Urothelium cell line (cell line): Measurements from ENCODE around the gene CDK18.

Experiments
- DNase-seq: peaks from one replicate; pipeline ENCODE4 v3.0.0; 2011; ENCODE audit warnings: low spot score, mixed read lengths
- FAIRE-seq: peaks from 2 replicates; lab custom pipeline; 2011; peaks lifted over from hg19 to GRCh38; lab: Jason Lieb, UNC

Gene CDK18

DNA sequence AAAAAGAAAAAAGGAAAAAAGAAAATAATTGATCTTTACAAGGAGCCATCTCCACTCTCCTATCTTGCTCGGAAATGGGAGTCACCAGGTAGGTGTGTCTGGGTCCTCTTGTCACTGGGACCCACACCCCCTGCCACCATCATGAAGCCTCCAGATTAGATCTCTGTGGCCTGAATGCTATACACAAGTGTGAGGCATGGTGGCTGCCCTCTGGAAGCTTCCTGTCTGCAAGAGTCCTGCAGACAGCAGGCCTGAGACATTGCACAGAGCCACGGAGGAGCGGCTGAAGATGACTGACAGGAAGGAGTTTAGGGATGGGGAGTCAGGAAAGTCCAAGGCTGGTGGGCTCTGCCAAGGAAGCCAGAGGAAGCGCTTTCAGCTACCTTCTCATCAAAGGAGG, 16.2 kb downstream of the CDK18 start:
- DNase-seq, result no peak
- no peak for FAIRE-seq

DNA sequence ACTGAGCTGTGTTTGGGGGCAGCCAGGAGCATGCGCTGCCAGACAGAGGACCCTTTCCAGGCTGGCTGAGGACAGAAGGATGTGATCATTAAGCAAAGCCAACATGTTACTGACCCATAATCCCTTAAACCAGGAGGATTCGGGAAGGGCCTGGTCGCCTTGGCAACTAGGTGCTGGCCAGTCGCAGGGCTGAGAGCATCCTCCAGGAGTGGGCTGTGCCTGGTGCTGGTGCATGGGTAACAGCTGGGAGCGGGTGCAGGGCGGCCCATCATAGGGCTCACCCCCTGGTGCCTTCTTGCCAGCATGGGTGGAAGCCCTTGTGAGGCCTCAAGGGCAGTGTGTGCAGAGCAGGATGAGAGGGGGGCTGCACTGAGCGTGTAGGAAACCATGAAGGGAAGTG, 17.2 kb downstream of the CDK18 start:
- DNase-seq (no peak), FAIRE-seq (no peak)

DNA sequence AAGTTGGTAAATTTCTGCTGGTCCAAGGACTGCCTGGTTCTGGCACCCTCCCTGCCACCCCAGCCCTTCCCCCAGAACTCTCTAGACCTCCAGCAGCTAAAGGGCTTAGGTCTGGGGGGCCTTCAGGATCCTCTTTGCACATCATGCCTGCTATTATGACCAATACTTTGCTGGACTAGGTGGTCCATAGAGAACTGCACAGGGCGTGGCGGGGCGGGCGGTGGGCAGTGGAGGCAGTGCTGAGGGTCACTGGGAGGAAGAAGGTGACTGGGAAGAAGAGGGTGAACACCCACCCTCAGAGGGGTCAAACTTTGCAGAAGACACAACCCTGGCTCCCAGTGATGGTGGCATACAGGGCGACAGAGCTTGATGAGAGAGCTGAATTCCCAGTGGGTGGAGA, 18.2 kb downstream of the CDK18 start:
- DNase-seq (no peak), FAIRE-seq (no peak)

DNA sequence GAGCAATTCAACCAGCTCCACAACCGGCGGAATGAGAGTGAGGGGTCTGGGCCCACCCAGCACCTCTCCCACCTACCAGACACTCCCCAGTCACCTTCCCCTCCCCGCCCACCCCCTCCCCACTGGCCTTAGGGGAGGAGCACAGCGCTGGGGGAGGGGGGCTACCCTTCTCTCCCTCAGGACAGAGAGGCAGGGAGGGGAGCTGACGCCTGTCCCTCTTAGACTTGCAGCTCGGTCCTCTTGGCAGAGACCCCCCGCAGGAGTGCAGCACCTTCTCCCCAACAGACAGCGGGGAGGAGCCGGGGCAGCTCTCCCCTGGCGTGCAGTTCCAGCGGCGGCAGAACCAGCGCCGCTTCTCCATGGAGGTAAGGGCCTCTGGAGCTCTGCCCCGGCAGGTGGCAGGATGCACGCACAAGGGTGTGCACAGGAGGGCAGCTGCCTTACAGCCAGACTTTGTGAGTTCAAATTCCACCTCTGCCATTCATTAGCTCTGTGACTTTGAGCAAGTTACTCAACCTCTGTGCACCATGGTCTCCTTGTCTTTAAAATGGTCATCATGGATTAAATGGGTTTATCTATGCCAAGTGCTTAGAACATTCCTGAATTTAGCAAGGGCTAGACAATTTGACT, 18.9 kb downstream of the CDK18 start:
- DNase-seq (no peak), FAIRE-seq (no peak)

DNA sequence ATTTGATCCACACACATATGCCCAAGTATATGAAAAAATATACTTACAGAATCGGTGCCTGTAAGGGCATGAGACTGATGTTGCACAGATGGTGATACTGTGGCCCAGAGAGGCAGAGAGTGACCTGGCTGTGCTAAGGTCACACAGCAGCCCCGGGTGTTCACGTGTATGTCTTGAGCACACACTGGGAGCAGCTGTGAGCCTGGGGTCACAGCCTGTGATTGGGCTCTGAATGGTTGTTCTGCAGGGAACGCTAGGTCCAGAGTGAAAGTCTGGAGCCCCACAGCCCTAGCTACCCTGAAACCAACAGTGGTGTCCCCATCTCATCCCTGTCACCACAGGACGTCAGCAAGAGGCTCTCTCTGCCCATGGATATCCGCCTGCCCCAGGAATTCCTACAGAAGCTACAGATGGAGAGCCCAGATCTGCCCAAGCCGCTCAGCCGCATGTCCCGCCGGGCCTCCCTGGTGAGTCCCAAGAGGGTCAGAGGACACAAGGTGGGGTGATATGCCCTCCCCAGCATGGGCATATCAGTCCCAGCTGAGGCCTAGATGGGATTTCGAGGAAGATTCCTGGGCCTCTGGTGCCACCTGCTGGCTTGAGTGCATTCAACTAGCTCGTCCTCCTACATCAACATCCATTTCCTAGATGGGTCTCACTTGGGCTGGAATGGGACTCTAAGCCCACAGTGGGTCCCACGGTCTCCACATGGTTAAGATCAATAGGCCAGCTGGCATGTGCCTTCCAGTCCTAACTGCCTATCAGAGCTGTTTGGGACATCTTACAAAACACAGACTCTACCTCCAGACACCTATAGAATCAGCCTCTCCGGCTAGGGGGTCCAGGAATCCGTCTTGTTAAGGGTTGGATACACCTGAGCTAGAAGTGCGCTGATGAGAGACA, 19.7 kb downstream of the CDK18 start:
- FAIRE-seq (no peak), DNase-seq (peak; percentile 79)

DNA sequence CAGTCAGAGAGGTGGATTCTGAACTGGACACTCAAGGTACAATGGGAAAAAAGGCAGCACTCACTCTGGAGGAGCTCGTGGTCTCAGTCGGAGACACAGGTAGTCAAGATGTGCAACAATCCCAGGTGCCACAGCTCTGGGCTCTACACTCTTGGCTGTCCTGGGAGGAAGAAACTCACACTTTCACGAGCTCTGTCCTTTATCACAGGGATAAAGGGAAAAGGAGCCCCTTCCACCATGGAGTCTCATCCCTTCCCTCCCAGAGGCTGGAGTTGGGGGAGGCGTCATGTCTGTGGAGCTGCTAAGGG, 20.3 kb downstream of the CDK18 start:
- DNase-seq, result no peak
- FAIRE-seq, result no peak

DNA sequence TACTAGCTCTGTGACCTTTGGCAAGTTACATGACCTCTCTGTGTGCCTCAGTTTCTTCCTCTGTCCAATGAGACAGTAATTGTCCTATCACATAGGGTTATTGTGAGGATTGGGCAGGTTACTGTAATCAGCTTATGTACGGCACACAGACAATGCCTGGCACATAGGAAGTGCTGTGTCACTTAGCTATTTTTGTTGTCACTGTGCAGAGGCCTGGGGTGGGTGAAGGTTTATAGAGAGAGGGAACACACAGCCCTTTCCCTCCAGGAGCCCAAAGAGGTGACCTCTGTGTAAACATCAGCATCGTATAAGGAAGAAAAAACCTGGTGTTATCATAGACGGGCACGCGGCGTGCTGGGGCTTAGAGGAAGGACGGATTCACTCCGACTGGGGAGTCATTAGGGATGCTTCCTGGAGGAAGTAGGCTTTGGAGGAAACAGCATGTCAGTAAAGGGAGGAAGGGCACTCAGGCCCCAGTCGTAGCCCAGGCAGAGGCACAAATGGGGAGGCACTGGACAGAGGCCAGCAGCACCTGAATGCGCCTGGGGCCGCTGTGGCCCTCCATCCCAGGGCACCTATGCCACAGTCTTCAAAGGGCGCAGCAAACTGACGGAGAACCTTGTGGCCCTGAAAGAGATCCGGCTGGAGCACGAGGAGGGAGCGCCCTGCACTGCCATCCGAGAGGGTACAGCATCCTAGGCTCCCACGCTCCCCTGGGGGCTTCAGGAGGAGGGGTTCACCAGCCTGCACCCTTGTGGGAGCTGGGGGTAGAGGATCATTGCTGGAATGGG, 21.2 kb downstream of the CDK18 start:
- FAIRE-seq (no peak), DNase-seq (no peak)

DNA sequence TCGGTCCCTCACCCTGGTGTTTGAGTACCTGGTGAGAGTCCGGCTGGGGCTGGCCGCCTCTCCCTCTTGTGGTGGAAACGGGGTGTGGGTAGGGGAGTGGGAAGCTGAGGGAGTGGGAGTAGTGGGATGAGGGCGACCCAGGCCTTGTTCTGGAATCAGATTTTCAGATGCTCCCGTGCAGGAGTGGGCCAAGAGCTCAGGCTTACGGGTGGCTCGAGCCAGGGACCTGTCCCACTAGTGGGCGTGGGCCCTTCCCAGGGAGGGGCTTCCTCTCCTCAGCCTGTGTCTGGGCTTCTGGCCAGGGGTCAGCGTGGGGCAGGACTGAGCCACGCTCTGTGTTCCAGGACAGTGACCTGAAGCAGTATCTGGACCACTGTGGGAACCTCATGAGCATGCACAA, 22.0 kb downstream of the CDK18 start:
- DNase-seq, result no peak
- no peak for FAIRE-seq

DNA sequence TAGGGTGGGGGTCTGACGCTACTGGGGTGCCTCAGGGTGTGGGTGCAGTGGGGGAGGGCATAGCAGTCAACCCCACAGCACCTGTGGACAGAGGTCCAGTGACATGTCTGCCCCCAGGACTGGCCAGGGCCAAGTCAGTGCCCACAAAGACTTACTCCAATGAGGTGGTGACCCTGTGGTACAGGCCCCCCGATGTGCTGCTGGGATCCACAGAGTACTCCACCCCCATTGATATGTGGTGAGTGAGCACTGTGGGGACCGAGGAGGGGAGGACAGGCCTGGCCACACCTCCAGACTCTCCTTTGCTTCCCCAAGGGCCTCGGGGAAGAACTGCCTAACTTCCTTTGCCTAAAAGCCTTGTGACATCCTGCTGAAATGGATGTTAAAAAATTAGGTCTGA, 23.5 kb downstream of the CDK18 start:
- no peak for FAIRE-seq

DNA sequence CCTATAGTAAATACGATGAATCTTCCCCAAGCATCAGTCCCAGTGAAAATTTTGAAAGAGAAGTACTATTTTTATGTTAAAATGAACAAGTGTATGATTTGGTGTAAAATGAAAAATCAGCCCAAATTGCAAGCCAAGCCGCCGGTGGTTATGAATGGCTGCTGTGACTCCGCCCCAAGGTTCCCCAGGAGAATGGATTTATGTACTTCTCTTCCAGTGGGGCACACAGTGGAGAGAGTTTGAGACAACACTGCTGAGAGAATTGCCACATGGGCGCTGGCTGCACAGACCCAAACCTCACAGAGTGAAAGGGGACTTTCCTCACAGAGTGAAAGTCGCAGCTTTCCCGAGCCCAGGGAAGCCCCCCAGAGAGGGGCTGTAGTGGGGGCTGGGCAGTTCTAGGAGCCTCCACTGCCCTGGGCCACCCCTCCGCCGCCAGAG, 24.0 kb downstream of the CDK18 start:
- no peak for FAIRE-seq
- DNase-seq, result no peak

More for the DNA sequence above, 23.5 kb downstream of the CDK18 start:
- no peak for DNase-seq

DNA sequence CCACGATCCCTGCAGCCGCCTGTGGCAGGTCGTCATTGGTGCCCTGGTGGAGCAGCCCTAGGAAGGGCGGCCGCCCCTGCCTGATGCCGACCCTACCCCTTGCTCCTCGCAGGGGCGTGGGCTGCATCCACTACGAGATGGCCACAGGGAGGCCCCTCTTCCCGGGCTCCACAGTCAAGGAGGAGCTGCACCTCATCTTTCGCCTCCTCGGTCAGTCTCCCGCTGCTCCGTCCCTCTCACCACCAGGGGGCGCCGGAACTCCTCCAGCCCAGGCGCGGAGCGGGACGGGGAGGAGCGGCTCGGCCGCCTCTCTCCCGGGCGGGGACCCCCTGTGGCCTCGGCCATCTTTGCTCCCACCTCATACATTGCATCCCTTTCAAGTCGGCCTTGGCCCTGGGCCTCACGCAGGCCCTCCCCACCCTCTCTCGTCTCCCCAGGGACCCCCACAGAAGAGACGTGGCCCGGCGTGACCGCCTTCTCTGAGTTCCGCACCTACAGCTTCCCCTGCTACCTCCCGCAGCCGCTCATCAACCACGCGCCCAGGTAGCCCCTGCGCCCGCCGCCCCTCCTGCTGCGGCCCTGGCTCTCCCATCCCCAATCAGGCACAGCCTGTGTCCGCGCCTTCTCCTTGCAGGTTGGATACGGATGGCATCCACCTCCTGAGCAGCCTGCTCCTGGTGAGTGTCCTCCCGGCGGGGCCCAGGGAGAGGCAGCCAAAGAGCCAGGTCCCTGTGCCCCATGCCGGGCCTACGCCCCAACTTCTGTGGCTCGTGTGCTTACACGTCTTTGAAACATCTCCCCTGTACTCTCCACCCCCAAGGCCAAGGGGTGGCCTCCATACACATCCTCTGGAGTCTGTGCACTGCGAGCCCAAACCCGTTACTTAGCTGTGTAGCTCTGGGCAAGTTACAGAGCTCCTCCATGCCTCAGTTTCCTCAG, 24.7 kb downstream of the CDK18 start:
- DNase-seq, result peak; percentile 82
- FAIRE-seq, result peak; percentile 27

DNA sequence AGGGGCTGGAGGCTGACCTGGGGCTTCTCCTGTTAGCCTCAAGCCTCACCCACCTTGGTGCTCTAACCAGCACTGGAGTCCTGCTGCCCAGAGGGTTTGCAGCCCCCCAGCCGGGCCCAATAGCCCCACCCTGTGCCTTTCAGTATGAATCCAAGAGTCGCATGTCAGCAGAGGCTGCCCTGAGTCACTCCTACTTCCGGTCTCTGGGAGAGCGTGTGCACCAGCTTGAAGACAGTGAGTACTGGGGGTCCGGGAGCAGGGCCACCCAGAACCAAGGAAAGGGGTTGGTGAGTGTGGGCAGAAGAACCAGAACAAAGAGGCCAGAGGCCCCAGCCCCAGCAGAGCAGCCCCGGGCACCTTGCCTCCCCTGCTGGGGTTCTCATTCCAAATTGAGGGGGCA, 25.6 kb downstream of the CDK18 start:
- FAIRE-seq, result no peak
- no peak for DNase-seq

DNA sequence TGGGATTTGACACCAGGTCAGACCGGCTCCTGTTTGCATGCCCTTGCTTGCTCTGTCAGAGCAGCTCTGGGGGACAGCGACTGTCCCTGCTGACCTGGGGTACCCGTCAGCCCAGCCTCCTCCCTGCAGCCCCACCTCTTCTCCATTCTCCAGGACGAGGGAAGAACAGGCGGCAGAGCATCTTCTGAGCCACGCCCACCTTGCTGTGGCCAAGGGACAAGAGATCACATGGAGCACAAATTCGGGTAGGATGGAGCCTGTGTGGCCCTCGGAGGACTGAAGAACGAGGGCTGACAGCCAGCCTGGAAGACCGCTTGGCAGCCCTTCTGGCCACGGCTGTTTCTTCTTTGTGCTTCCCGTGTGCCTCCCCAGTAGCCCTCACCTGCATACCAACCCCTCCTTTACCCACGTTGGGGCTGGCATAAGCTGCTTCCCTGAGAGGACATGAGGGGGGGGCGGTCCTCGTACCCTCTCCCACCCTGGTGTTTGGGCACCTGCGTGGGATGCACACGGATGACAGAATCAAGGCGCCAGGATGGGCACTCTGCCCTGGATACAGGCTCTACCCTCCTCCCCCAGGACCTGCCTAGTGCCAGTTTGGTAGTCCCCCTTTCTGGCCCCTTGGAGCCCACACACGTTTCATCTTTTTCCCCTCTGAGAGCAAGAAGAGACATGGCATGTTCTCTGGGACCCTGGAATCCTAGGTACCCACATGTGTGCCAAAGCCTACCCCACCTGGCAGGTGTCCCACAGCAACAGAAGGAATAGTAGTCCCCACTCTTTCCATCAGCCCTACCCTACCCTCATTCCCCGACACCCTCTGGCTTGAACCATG, 26.9 kb downstream of the CDK18 start:
- DNase-seq (no peak), FAIRE-seq (no peak)

DNA sequence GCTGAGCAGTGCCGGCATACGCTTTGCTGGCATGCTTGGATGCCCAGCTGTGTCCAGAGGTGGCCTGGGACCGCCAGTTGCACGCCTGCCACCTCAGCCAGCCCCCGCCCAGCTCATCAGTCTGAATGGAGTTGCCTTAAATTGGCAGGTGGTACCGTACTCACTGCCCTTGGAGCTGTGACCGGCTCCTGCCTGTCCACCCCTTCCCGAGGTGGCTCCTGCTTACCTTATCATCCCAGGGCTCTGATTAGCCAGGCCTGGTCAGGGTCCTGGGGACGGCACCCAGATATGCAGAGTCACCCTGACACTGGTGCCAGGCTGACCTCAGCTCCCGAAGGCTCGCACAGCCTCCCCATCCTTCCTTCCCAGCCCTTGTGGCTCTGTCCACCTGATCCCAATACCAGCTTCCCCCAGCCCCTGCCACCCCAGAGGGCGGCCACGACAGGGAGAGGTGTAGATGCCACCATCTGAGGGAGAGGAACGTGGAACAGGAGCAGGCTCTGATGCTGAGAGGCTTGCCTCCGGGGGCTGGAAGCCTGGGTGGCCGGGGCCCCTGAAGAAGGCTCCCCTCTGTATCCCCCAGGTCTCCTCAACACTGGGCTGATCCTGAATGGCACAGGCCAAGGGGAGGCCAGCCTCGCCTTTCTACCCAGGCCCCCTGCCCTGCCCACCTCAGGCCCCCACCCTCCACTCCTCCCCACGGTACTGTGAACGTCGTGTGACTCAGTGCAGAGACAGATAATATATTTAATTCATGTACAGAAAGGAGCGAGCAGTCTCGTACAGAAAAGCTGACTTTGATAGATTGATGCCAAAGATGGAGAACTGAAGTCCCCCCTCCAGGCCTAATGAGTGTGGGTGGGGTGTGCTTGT, 27.8 kb downstream of the CDK18 start:
- FAIRE-seq (no peak), DNase-seq (no peak)

DNA sequence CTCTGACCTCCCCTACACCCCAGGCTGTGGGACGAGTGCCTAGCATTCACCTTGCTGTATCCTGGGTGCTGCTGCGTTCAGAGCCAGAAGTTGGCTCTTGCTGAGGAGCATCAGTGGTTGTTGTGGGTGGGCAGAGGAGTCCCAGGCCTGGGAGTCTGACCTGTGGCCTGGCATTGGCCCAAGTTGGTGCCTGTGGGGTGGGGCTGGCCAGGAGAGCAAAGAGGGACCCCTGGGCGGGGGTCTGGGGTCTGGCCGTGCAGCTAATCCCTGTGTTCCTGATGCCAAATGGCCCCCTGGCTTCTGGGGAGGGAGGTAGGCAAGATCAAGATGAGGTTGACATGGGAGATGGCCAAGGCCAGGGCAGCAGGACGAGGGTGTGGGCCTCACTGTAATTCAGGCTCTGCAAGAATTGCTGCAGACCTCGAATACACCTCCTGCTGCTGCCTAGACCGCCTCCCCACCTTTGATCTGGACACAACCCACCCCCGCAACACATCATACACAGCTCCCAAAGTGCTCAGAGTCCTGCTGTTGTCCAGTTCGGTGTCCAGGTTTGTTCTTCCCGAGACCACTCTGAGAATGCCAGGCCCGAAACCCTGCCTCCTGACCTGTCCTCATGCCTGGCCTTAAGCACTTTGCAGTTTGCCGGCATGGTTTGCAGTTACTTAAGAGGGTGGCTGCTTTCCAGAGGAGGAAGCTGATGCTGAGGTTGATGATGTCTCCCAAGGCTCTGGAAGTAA, 28.7 kb downstream of the CDK18 start:
- no peak for DNase-seq
- FAIRE-seq, result no peak

DNA sequence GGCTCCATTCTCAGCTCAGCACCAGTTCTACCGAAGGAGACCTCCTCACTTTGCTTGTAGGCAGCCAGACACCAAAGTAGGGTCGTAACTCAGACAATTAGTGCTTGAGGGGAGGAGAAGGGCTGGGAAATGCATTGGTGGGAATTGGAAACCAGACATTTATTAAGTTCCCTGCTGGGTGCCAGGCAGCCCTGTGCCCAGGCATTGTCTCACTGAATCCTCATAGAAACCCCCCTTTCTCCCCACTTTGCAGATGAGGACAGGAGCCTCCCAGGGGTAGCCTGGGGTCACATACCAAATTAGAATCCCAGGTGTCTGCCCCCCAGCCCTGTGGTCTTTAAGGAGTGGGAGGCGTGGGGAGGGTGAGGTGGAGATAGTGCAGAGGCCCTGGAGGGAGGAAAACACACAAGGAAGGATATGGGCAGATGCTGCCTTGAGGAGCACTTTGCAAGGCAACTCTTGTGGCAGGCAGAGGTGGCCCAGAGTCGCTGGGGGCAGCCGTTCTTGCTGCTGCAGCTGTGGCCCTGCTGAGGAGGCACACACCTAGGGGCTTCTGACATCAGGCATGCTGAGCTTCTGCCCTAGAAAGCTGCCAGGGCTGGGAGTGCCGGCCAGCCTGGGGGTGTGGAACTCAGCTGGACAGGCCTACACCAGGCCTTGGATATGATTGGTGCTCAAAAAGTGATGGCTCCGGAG, 29.4 kb downstream of the CDK18 start:
- no peak for DNase-seq
- no peak for FAIRE-seq

DNA sequence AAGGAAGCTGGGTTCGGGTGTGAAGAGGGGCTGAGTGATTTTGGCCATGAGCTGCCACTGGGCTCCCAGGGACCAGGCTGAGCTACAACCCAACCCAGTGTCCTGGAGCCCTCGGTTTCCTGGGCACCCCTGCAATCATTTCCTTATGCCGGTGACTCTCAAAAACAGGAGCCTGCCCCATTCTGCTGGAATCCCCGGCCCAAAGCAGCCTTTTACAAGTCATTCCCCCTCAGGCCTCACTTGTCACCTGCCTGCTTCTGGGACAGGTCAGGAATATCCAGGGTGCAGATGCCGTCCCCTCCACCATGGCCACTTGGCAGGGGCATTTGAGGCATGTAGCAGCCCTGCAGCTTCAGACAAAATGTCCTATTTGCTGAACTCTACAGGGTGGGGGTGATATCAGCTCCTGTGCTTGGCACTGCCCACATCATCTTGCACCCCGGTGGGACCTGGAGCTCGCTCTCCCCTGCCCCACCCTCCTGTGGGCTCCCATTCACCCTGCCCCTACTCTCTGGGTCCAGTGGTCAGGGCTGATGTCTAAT, 30.0 kb downstream of the CDK18 start:
- FAIRE-seq, result no peak
- no peak for DNase-seq
